Measurements from ENCODE around the gene SLC39A11. TPM values are rescaled to one million over a fixed set of nuclear protein-coding genes. Genes with fewer than 3 reads are reported as not detected.

Gene SLC39A11
- total RNA-seq, 1 experiment from 2014 or later: 15.2 TPM

GRCh38 chr17:72846399-72846798, 246.1 kb downstream of the SLC39A11 start:
- no peaks in the 10 kb centered on the region for H3K79me2 ChIP-seq (ENCODE audit: insufficient read depth, low read length)
- H4K20me1 ChIP-seq (ENCODE audit: control insufficient read depth, insufficient read depth, insufficient read length): no peaks in the 10 kb centered on the region
- no CpG with 5 or more reads among the region's 1 CpG for WGBS (ENCODE audit: extremely low coverage, insufficient read length, low lambda C conversion rate)
- Mint-ChIP-seq H3K9me3 (no peaks in the 10 kb centered on the region), H3K4me1 (no peaks in the 10 kb centered on the region), H3K4me3 (no peak overlapping the region), H3K36me3 (ENCODE audit: insufficient read depth in 1 of 3, low read depth in 3 of 3) (no peaks in the 10 kb centered on the region; a peak in 1 of 7 replicates), H3K27me3 (ENCODE audit: low read depth) (no peaks in the 10 kb centered on the region), H3K27ac (no peak overlapping the region)
- no peak overlapping the region for H3K27ac ChIP-seq (ENCODE audit: insufficient read length, low read depth, low read length)
- H2AFZ ChIP-seq (ENCODE audit: low read length): no peak overlapping the region
- H3K27me3 ChIP-seq (ENCODE audit: insufficient read depth, low read length): no peaks in the 10 kb centered on the region
- no peak for TF ChIP-seq CTCF (conservative IDR thresholded peaks at IDR 0.05)
- no peak overlapping the region for H3T11ph ChIP-seq (ENCODE audit: low read length)
- no peak overlapping the region for H4K8ac ChIP-seq (replicated peaks; ENCODE audit: insufficient read length, low read depth, low read length)
- H3K23me2 ChIP-seq (ENCODE audit: insufficient read length, low read depth, low read length, poor library complexity, severe bottlenecking): no peaks in the 10 kb centered on the region
- no peaks in the 10 kb centered on the region for H3K9me3 ChIP-seq (ENCODE audit: control insufficient read depth, low read depth, low read length)
- H3K4ac ChIP-seq (ENCODE audit: low read depth, low read length): no peak overlapping the region
- H2BK15ac ChIP-seq (ENCODE audit: low read depth, low read length): no peak overlapping the region
- no peak overlapping the region for H2BK12ac ChIP-seq (ENCODE audit: insufficient read length, low read depth, low read length)
- no peak overlapping the region for H3K9ac ChIP-seq (ENCODE audit: extremely low read depth, insufficient read length, low read length)
- H2BK120ac ChIP-seq (ENCODE audit: low read depth, low read length, poor library complexity, severe bottlenecking): no peak overlapping the region
- H3K23ac ChIP-seq (ENCODE audit: insufficient read length, low read depth, low read length): no peak overlapping the region
- no peak overlapping the region for H2BK5ac ChIP-seq (ENCODE audit: insufficient read length, low read length)
- DNase-seq: no peak
- H3K79me1 ChIP-seq (ENCODE audit: insufficient read depth, low read depth, low read length, poor library complexity, severe bottlenecking): no peaks in the 10 kb centered on the region
- no peak overlapping the region for H2BK20ac ChIP-seq (ENCODE audit: low read depth, low read length, poor library complexity, severe bottlenecking)
- H3K4me1 ChIP-seq (ENCODE audit: insufficient read depth, low read length): no peaks in the 10 kb centered on the region
- no peak overlapping the region for H3K14ac ChIP-seq (ENCODE audit: insufficient read depth, low read length)
- no peak overlapping the region for H3K18ac ChIP-seq (ENCODE audit: insufficient read length, low read depth, low read length)
- H3K4me2 ChIP-seq (ENCODE audit: insufficient read depth, insufficient read length, low read length): no peak overlapping the region
- H3K56ac ChIP-seq (ENCODE audit: insufficient read length, low read depth, low read length): no peak overlapping the region
- no peak overlapping the region for H2AK5ac ChIP-seq (ENCODE audit: insufficient read length, low read length)
- H4K91ac ChIP-seq (ENCODE audit: insufficient read length, low read depth, low read length): no peak overlapping the region
- no peak overlapping the region for H4K5ac ChIP-seq (ENCODE audit: insufficient read length, low read depth, low read length)
